SU-DHL-6 (cell line): ENCODE measurements around the gene TRNAU1AP.
"Not testable (repeated sequence)": the region's sequence is repeated elsewhere in the genome, so short reads cannot be mapped to it uniquely, and the experiment has no call there.

Experiments
- H2AFZ ChIP-seq: fragments of 200-600 bp; sonication (generic); 2 replicates; pipeline ENCODE4 v1.6.1; 2014; ENCODE audit warnings: low read depth, mild to moderate bottlenecking, moderate library complexity, mixed read lengths, antibody characterized with exemption, low read length; ENCODE audit not compliant: severe bottlenecking
- H3F3A ChIP-seq: fragments of 200-600 bp; shearing (Covaris generic); 2 replicates; pipeline ENCODE4 v1.6.0; 2016; ENCODE audit warnings: antibody characterized with exemption, mild to moderate bottlenecking; ENCODE audit not compliant: insufficient read depth
- H3K27ac ChIP-seq: fragments of 200-600 bp; sonication (generic); 2 replicates; pipeline ENCODE4 v1.5.1; 2016; ENCODE audit warnings: low read depth, mild to moderate bottlenecking, low read length, moderate library complexity, mixed read lengths
- H3K27me3 ChIP-seq: fragments of 200-600 bp; sonication (generic), shearing (Covaris generic); 2 replicates; pipeline ENCODE4 v1.6.0; 2014; ENCODE audit warnings: mild to moderate bottlenecking, low read length
- H3K36me3 ChIP-seq: fragments of 200-600 bp; sonication (generic); 2 replicates; pipeline ENCODE4 v1.6.1; 2014; ENCODE audit warnings: mild to moderate bottlenecking, low read length, mixed read lengths
- H3K4me2 ChIP-seq: fragments of 300-600, 200-600 bp; shearing (Covaris generic), sonication (generic); 2 replicates; pipeline ENCODE4 v1.6.0; 2014; ENCODE audit warnings: low read length, low read depth, mild to moderate bottlenecking; ENCODE audit not compliant: poor library complexity, severe bottlenecking
- H3K4me3 ChIP-seq: fragments of 200-600 bp; sonication (generic); 2 replicates; pipeline ENCODE4 v1.5.1; 2014; ENCODE audit warnings: antibody characterized with exemption, low read length, mild to moderate bottlenecking, mixed read lengths; ENCODE audit not compliant: insufficient read depth, poor library complexity, severe bottlenecking
- H3K79me2 ChIP-seq: fragments of 200-600 bp; sonication (generic); 2 replicates; pipeline ENCODE4 v1.6.1; 2014; ENCODE audit warnings: mild to moderate bottlenecking, low read length, moderate library complexity; ENCODE audit not compliant: insufficient read depth
- H3K9ac ChIP-seq: fragments of 200-600 bp; sonication (generic); 2 replicates; pipeline ENCODE4 v1.7.0; 2014; ENCODE audit warnings: mild to moderate bottlenecking, low read length
- H3K9me2 ChIP-seq: fragments of 200-600 bp; sonication (generic); replicated peaks from 2 replicates; pipeline ENCODE4 v1.6.1; 2014; ENCODE audit warnings: low read length; ENCODE audit not compliant: insufficient read depth
- H3K9me3 ChIP-seq: fragments of 200-600 bp; sonication (generic); 2 replicates; pipeline ENCODE4 v1.6.1; 2014; ENCODE audit warnings: low read length, mixed read lengths; ENCODE audit not compliant: insufficient read depth
- H4K20me1 ChIP-seq: fragments of 200-600 bp; sonication (generic); 2 replicates; pipeline ENCODE4 v1.6.1; 2014; ENCODE audit warnings: low read depth, mild to moderate bottlenecking, antibody characterized with exemption, low read length, moderate library complexity, mixed read lengths
- CTCF ChIP-seq: fragments of 200-600 bp; sonication (generic); IDR thresholded peaks from one replicate; pipeline ENCODE4 v1.5.1; 2017; ENCODE audit warnings: antibody characterized with exemption, mild to moderate bottlenecking, low read length, moderate library complexity; ENCODE audit not compliant: insufficient read depth, poor library complexity, severe bottlenecking
- EZH2phosphoT487 ChIP-seq: fragments of 200-600 bp; sonication (generic), shearing (Covaris generic); conservative IDR thresholded peaks from 2 replicates; pipeline ENCODE4 v1.6.1; 2018; ENCODE audit warnings: mild to moderate bottlenecking, antibody characterized with exemption, low read length, moderate library complexity, mixed read lengths

TRNAU1AP gene

GRCh38 chr1:28565726-28566125 lies 12.8 kb downstream of the TRNAU1AP start:
- Histone ChIP-seq H3K9ac (no peak overlapping the region), H2AFZ (no peak overlapping the region), H4K20me1 (no peaks in the 10 kb centered on the region), H3K9me2 (no peaks in the 10 kb centered on the region), H3K9me3 (no peaks in the 10 kb centered on the region), H3K4me3 (no peak overlapping the region), H3K79me2 (no peaks in the 10 kb centered on the region), H3K27ac (no peak overlapping the region), H3K27me3 (no peaks in the 10 kb centered on the region), H3K36me3 (peaks cover 13% of the 10 kb centered on the region; the same call in 1 of the 2 replicates), H3F3A (no peaks in the 10 kb centered on the region), H3K4me2 (no peak overlapping the region)
- TF ChIP-seq CTCF (no peak), EZH2phosphoT487 (no peak)

- Histone ChIP-seq H2AFZ (no peak overlapping the region), H3K9me3 (no peaks in the 10 kb centered on the region), H3K36me3 (peaks cover 19% of the 10 kb centered on the region; the same call in 1 of the 2 replicates), H3K9me2 (no peaks in the 10 kb centered on the region), H3F3A (no peaks in the 10 kb centered on the region), H3K27ac (no peak overlapping the region), H3K4me3 (no peak overlapping the region), H3K4me2 (no peak overlapping the region), H3K9ac (no peak overlapping the region), H3K27me3 (no peaks in the 10 kb centered on the region), H3K79me2 (no peaks in the 10 kb centered on the region), H4K20me1 (no peaks in the 10 kb centered on the region)
- TF ChIP-seq EZH2phosphoT487: no peak
- no peak for TF ChIP-seq CTCF
Measured at GRCh38 chr1:28566931-28567330, 14.0 kb downstream of the TRNAU1AP start.

GRCh38 chr1:28571911-28572310 lies 19.0 kb downstream of the TRNAU1AP start:
- no peak overlapping the region for H3K4me3 ChIP-seq
- H3K9me3 ChIP-seq: no peaks in the 10 kb centered on the region
- no peaks in the 10 kb centered on the region for H4K20me1 ChIP-seq
- no peaks in the 10 kb centered on the region for H3K9me2 ChIP-seq
- TF ChIP-seq EZH2phosphoT487 (no peak), CTCF (no peak)
- no peak overlapping the region for H3K27ac ChIP-seq
- no peaks in the 10 kb centered on the region for H3K79me2 ChIP-seq
- H3F3A ChIP-seq: peaks cover 15% of the 10 kb centered on the region
- no peaks in the 10 kb centered on the region for H3K27me3 ChIP-seq
- H3K36me3 ChIP-seq: peaks cover 9% of the 10 kb centered on the region; the same call in 1 of the 2 replicates
- no peak overlapping the region for H3K4me2 ChIP-seq
- no peak overlapping the region for H2AFZ ChIP-seq
- no peak overlapping the region for H3K9ac ChIP-seq

- not testable (repeated sequence) for H3K4me3 ChIP-seq, H3K27me3 ChIP-seq, H3K9me3 ChIP-seq, H3K27ac ChIP-seq, H3K4me2 ChIP-seq, H3K9ac ChIP-seq, H2AFZ ChIP-seq, H3K36me3 ChIP-seq, H3K79me2 ChIP-seq, H3K9me2 ChIP-seq, H4K20me1 ChIP-seq
- H3F3A ChIP-seq: peaks cover 24% of the 10 kb centered on the region
Measured at GRCh38 chr1:28572891-28573290, 20.0 kb downstream of the TRNAU1AP start.
